ENCODE data around the gene MCTP2.

Gene MCTP2

GRCh38 chr15:94265009-94265408, 33.6 kb downstream of the MCTP2 start:
- no peak for DNase-seq

- DNase-seq: no peak
These were observed 34.6 kb downstream of the MCTP2 start for GRCh38 chr15:94265982-94266381.

GRCh38 chr15:94266789-94267188, 35.4 kb downstream of the MCTP2 start:
- no peak for DNase-seq

DNA sequence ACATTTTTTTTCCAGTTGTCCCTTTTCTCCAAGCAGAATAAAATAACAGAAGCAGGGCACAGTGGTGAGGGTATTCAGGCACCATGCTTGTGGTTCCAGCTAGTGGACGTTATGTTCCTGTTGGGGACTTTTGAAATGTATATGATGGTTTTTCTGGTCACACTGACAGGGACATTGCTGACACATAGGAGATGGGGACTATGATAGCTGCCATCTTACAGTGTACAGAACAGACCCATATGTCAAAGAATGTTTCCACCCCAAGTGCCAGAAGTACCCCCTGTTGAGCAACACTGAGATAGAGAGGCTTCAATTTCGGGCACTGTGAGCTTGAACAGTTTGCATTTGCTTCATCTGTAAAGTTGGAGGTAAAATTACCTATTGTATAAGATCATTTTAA, 38.6 kb downstream of the MCTP2 start:
- no peak for DNase-seq

DNA sequence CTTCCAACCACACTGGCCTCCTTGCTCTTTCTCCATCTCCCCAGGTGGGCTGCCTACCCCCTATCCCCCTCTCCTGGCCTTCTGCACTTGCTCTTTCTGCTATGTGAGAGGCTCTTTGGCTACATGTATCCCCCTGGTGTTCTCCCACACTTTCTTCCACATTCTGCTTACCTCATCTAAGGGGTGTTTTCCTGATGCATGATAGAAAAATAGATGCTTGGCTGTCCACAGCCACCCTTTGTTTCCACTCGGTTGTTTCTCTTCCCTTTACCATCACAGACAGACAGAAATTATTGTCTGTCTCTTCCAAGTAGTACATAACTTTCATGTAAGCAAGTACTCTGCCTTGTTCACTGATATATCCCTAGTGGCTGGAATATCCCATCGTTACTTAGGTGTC, 39.2 kb downstream of the MCTP2 start:
- DNase-seq: no peak

DNA sequence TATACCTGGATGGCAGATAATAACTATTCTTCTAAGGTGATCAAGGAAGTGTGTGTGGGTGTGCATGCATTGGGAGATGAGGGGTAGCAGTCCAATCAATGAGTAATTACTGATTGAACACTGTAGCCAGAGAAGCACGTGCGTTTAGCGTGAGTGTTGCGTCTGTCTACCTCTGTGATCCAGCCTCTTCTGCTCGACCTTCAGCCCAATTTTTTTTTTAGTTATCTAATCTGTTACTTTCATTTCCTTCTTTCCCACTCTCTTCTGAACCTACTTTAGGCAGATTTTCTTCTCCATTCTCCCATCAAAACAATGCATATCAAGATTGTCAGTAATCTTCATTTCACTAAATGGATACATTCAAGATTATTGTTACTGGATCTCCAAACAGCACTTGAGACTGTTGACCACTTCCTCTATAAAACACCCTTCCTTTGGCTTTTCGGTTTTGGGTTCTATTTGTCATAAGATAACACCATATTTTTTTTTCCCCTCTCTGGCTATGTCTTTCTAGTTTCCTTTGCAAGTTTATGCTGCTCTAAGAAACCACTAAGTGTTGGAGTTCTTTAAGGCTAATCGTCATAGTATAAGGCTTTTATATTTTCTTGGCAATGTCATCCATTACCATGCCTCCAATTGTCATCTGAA, 41.0 kb downstream of the MCTP2 start:
- peak; percentile 45 for DNase-seq

DNA sequence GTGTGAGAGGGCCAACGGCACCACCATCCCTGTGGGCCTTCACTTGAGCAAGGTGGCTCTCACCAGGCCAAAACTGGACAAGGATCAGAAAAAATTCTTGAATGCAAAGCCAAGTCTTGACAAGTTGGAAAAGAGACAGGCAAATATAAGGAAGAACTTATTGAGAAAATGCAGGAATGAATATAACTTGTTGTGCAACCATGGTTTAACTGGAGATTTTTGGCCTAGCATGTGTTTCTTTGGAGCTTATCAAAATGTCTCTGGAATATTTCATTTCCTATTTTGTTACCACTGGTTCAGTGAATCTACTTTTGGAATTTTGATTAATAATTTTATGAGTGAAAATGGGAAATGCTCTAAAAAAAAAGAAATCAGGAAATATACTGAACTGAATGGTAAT, 42.5 kb downstream of the MCTP2 start:
- DNase-seq: no peak

DNA sequence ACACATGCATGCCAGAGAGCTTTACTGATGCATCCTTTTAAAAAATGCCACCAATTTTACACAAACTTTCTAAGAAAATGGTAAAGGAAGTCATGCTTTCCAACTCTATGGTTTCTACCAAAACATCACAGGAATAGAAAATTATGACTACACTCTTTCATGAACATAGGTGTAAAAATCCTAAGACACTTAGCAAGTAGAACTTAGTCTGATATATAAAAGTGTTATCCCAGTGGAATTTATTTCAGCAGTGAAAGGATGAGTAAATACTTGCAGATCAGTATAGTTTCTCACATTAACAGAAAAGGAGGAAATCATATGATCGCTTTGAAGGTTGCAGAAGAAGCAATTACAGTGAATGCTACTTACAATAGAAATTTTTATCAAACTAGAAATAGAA, 43.4 kb downstream of the MCTP2 start:
- DNase-seq: no peak

DNA sequence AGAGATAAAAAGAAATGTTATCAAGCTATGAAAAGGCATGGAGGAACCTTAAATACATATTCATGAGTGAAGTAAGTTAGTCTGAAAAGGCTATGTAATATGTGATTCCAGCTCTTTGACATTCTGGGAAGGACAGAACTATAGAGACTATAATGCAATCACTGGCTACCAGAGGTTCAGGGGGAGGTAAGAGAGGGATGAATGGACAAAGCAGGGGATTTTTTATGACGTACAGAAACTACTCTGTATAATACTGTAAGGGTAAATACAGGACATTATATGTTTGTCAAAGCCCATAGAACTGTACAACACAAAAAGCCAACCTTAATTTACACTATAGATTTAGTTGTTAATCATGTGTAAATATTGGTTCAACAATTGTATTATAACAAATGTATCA, 46.1 kb downstream of the MCTP2 start:
- no peak for DNase-seq

- no peak for DNase-seq
These were observed 48.4 kb downstream of the MCTP2 start for GRCh38 chr15:94279736-94280135.

DNA sequence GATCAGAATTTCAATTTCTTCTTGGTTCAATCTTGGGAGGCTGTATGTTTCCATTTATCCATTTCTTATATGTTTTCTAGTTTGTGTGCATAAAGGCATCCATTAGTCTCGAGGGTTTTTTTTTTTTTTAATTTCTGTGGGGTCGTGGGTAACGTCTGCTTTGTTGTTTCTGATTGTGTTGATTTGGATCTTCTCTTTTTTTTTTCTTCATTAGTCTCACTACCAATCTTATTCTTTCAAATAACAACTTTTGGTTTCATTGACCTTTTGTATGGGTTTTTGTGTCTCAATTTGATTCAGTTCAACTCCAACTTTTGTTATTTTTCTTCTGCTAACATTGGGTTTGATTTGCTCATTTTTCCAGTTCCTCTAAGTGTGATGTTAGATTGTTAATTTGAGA, 48.9 kb downstream of the MCTP2 start:
- DNase-seq: no peak

DNA sequence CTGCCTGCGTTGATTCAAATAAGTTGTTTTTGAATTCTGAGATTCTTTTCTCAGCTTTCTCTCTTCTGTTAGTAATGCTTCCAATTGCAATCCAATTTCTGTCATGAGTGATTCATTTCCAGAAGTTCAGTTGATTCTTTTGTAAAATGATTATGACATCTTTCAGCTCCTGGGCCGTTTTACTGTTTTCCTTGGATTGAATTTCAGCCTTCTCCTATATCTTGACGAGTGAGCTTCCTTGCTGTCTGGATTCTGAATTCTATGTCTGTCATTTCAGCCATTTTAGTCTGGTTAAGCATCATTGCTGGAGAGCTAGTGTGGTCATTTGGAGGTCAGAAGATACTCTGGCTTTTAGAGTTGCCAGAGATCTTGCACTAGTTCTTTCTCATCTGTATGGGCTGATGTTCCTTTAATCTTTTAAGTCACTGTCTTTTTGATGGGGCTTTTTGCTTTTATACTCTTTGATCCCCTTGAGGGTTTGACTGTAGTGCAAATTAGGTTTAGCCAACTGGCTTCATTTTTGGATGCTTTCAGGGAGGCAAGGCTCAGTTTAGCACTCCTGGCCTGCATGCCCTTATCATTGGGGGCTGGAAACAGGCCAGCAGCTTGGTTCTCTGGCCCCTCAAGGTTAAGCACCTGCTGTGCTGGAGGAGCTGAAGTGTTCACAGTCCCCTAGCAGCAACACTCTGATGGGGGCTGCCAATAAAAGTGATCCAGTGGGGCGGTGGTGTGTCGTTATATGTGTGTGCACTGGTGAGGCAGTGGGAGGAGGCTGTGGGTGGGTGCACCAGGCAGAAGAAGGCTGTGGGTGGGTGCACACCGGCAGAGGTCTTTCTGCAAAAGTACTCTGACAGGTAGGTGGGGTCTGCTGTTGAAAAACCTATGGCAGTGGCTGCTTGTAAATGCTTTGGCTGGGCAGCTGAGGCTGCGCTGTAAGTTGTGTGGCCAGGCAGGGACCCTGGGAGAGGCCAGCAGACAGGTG, 51.2 kb downstream of the MCTP2 start:
- DNase-seq: no peak

DNA sequence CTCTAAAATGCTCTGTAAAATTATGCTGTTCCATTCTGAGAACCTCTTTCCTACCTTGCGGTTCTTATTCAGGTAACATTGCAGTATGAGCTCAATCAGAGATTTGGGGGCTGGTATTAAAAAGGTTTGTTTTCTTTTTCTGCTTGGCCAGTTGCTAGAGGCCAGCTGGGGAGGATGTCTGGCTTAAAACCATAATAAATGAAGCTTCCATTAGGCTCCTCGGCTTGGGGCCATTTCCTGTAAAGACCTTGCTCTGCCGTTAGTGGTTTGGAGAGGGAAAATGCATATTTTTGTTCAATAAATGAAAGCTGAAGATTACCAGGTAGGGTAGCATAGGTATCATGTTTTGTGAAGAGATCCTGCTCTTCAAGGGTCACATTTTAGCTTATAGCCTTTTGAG, 55.2 kb downstream of the MCTP2 start:
- DNase-seq: no peak

DNA sequence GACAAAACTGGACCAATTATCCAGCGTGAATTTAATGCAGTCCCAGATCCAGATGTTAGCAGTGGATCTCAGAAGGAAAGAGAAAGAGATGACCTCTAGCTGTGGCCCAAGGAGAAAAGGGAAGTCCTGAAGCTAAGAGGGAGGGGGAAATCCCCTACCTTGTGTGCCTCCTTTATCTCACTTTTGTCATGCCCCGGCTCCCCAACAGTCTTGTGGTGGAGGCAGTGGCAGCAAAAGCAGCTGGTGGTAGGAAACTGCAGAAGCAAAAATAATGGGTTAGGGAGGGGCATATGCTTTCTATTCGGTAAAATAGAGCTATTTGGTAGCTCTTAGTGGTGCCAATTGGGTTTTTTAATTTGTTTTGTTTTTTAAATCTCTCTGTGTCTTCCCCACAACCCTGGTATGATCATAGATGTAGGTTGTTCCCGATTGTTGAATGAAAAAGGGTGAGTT, 56.5 kb downstream of the MCTP2 start:
- peak; percentile 65 for DNase-seq

- DNase-seq: no peak
These were observed 59.4 kb downstream of the MCTP2 start for GRCh38 chr15:94290730-94291129.

DNA sequence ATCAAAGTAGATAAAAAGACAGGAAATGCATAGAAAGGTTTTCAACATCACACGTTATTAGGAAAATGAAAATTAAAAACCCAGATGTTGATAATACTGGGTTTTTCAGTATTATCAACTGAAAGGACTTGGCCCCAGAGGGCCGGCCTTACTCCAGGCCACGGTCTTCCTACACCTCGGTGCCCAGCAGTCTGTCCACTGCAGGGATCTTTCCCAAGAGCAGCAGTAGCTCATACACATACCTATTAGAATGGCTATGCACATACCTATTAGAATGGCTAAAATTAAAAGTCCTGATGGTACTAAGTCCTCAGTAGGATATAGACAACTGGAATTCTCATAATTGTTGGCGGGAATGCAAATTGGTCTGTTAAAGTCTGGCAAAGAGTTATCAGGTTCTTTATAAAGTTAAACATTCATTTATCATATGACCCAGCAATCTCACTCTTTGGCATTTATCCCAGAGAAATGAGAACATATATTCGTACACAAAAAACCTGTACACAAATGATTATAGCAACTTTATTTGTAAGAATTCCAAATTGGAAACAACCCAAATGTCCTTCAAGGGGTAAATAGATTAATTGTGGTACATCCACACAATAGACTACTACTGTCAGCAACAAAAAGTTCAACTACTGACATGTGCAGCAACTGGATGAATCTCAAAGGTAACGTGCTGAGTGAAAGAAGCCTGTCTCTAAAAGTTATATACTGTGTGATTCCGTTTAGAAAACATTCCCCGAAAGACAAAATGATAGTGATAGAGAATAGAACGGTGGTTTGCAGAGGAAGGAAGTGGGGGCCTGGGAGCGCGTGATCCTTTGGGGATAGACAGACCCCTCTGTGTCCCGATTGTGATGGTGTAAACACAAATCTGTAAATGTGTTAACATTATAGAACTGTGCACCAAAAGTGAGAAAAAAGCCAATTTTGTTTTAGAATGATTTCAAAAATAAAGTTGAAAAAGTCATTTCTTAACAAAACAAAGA, 62.3 kb downstream of the MCTP2 start:
- no peak for DNase-seq

GRCh38 chr15:94294556-94294955, 63.2 kb downstream of the MCTP2 start:
- DNase-seq: no peak

GRCh38 chr15:94295275-94295674, 63.9 kb downstream of the MCTP2 start:
- DNase-seq: no peak

- no peak for DNase-seq
These were observed 65.4 kb downstream of the MCTP2 start for GRCh38 chr15:94296717-94297116.

DNA sequence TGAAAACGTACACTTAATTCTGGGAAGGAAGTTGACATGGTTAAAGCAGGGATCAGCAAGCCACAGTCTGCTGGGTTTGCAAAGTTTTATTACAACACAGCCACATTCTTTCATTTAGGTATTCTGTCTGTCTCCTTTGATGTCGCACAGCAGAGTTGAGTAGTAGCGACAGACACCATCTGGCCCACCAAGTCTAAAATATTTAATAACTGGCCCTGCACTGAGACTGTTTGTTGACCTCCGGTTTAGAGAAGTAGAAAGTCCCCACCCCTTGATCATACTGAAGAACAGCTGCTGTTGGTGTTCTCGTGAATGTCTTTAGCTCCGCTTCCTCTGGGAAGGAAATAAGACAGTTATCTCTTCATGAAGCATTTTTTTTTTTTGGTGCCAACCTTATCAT, 66.2 kb downstream of the MCTP2 start:
- no peak for DNase-seq

DNA sequence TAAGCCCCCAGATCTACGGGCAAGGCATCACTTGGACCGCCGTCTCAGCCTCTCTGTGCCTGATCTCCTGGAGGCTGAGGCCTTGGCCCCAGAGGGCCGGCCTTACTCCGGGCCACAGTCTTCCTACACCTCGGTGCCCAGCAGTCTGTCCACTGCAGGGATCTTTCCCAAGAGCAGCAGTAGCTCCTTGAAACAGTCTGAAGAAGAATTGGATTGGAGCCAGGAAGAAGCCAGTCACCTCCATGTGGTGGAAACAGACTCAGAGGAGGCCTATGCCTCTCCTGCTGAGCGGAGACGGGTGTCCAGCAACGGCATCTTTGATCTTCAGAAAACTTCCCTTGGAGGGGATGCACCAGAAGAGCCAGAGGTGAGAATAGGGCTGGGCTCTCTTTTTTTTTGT, 67.0 kb downstream of the MCTP2 start:
- DNase-seq: no peak

GRCh38 chr15:94300612-94301011, 69.3 kb downstream of the MCTP2 start:
- no peak for DNase-seq

GRCh38 chr15:94305133-94305532, 73.8 kb downstream of the MCTP2 start:
- peak; percentile 54 for DNase-seq

Measured in CD4-positive, alpha-beta T cell treated with Interleukin-12 subunit alpha and Interleukin-12 subunit beta, for 1 hour (primary cell).